ENCODE measurements around the gene GALT.

DNA sequence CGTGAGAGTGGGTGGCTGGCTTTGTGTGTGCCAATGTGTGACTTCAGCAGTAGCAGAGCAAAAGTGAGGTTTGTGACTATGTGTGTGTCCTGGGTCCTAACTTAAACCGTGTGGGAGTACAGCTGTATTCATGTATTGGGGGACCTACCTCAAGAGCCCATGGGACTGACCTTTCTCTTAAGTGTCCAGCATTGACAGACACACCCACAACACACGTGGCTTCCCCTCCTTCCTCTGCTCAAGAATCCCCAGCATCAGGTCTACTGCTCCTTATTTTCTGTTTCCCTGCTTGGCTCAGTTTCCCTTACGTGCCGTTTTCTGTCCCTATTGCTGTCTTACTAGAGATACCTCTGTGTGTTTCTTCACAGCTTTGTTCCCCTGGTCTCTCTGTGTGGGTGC lies 6.1 kb downstream of the GALT start:
- TF ChIP-seq EZH2phosphoT487 (IDR thresholded peaks at IDR 0.05; ENCODE audit: borderline replicate concordance, low read length): no peak
- TF ChIP-seq, protein P1, sequence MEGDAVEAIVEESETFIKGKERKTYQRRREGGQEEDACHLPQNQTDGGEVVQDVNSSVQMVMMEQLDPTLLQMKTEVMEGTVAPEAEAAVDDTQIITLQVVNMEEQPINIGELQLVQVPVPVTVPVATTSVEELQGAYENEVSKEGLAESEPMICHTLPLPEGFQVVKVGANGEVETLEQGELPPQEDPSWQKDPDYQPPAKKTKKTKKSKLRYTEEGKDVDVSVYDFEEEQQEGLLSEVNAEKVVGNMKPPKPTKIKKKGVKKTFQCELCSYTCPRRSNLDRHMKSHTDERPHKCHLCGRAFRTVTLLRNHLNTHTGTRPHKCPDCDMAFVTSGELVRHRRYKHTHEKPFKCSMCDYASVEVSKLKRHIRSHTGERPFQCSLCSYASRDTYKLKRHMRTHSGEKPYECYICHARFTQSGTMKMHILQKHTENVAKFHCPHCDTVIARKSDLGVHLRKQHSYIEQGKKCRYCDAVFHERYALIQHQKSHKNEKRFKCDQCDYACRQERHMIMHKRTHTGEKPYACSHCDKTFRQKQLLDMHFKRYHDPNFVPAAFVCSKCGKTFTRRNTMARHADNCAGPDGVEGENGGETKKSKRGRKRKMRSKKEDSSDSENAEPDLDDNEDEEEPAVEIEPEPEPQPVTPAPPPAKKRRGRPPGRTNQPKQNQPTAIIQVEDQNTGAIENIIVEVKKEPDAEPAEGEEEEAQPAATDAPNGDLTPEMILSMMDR (conservative IDR thresholded peaks at IDR 0.05; ENCODE audit: low read depth, low read length): no peak
- TF ChIP-seq EZH2 (IDR thresholded peaks at IDR 0.05; ENCODE audit: low read length, unreplicated experiment): no peak

Data from PC-3 (cell line).